Breast epithelium (tissue), 3 donors: ENCODE results near the gene LRRC15.

Experiments used
- POLR2A ChIP-seq: fragments of 450-650 bp; IDR thresholded peaks from one replicate; pipeline ENCODE4 v1.6.1; 2016; ENCODE audit warnings: antibody characterized with exemption, mild to moderate bottlenecking, moderate library complexity
- TF ChIP-seq, protein P1 (sequence below), 3 donors: fragments of 450-650 bp; IDR thresholded peaks; one replicate each; pipeline ENCODE4 v1.5.1; 2016 to 2017; ENCODE audit warnings: antibody characterized with exemption in 3 of 3, mild to moderate bottlenecking in 3 of 3, moderate library complexity in 3 of 3

DNA sequence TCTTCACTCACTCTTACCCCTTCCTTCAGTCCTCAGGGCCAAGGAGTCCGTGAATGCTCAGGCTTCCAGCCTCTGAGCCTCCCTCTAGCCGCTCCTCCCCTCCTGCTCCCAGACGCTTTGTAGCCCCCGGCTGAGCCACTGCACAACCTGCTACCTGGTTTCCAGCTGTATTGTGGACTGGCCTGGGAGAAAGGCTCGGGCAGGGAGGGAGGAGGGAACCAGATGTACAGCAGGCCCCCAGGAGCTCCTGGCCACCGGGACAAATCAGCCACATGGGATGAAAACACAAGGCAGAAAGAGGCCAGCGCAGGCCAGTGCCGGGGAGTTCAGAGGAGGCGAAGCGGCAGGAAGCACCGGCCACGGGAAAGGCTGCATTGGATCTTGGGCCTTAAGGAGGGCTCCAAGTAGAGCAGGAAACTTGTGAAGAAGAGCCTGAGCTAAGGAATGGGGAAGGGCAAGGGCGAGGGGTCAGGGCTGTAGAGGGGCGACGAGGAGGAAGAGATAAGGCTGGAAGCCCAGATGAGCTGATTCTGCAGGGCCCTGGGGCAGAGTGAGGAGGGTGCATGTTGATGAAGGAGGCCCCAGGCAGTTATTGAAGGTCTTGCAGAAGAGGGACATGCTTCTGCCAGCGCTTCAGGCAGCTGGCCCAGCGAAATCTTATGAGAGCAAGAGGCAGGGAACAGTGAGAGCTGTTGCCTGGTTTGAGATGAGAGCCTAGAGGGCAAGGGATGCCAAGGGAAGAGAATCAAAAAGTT, 32.8 kb downstream of the LRRC15 start:
- TF ChIP-seq, protein P1, sequence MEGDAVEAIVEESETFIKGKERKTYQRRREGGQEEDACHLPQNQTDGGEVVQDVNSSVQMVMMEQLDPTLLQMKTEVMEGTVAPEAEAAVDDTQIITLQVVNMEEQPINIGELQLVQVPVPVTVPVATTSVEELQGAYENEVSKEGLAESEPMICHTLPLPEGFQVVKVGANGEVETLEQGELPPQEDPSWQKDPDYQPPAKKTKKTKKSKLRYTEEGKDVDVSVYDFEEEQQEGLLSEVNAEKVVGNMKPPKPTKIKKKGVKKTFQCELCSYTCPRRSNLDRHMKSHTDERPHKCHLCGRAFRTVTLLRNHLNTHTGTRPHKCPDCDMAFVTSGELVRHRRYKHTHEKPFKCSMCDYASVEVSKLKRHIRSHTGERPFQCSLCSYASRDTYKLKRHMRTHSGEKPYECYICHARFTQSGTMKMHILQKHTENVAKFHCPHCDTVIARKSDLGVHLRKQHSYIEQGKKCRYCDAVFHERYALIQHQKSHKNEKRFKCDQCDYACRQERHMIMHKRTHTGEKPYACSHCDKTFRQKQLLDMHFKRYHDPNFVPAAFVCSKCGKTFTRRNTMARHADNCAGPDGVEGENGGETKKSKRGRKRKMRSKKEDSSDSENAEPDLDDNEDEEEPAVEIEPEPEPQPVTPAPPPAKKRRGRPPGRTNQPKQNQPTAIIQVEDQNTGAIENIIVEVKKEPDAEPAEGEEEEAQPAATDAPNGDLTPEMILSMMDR (IDR thresholded peaks at IDR 0.05): no peak
- no peak for TF ChIP-seq POLR2A
